Nephron progenitor cell (in vitro differentiated cells): ENCODE data around the gene CHGA.
A peak's percentile ranks its signal among the peaks of the same experiment; 100 is the strongest.

Source experiments
- DNase-seq: peaks from one replicate; pipeline ENCODE4 v3.0.0; 2021
- H3K27ac Mint-ChIP-seq: 2 replicates; pipeline ENCODE4 v1.8.0; 2021; ENCODE audit warnings: mild to moderate bottlenecking, moderate library complexity, mixed read lengths
- H3K27me3 Mint-ChIP-seq: 2 replicates; pipeline ENCODE4 v1.8.0; 2021; ENCODE audit warnings: mild to moderate bottlenecking, low read depth, mixed read lengths; ENCODE audit not compliant: poor library complexity
- H3K36me3 Mint-ChIP-seq: 2 replicates; pipeline ENCODE4 v1.8.0; 2021; ENCODE audit warnings: low read depth, mixed read lengths
- H3K4me1 Mint-ChIP-seq: 2 replicates; pipeline ENCODE4 v1.8.0; 2021; ENCODE audit warnings: mixed read lengths
- H3K4me3 Mint-ChIP-seq: 2 replicates; pipeline ENCODE4 v1.8.0; 2021; ENCODE audit warnings: mild to moderate bottlenecking, moderate library complexity, mixed read lengths
- H3K9me3 Mint-ChIP-seq: 2 replicates; pipeline ENCODE4 v1.8.0; 2021; ENCODE audit warnings: mild to moderate bottlenecking, moderate library complexity, mixed read lengths
- TF ChIP-seq, protein P1 (sequence below): fragments of 200-600 bp; sonication (generic); IDR thresholded peaks from 2 replicates; pipeline ENCODE4 v1.5.0; 2021; ENCODE audit warnings: antibody characterized with exemption

The CHGA gene

DNA sequence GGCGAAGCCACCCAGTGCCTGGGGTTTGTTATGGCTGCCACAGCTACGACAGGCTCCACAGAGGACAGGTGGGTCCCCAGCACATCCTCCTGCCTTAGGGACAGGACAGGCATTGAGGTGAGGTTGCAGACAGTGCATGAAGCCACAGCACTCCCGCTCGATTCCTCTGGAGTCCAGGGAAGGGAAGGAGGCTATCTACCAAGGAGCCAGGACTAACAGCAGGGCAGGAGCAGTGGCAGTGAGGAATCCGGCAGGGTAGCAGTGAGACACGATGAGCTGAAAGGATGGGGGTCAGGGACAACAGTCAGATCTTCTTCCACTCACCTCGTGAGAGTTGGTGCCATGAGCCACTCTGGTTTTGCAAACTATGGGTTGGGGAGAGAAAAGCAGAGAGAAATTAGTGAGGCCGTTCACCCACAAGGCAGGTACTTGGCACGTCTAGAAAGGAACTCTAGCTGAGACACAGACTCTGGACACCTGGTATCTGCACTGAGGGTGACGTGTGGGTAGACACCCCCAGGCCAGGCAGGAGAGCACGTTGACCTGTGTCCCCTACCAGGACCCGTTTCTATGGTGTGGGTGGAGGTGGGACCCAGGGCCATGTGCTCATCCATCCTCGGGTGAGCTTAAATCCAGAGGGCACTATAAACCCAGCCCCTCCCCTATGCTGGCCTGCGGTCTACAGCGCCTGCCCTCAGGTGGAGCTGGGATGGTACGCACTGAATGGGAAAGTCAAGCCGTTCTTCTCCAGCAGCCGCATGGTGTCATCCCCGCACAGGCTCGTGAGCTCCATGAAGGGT is 39.3 kb downstream of the CHGA start:
- Mint-ChIP-seq H3K4me3 (no peak overlapping the region), H3K36me3 (peaks cover 8% of the 10 kb centered on the region), H3K9me3 (peaks cover 26% of the 10 kb centered on the region), H3K4me1 (peaks cover 50% of the 10 kb centered on the region), H3K27me3 (peaks cover 11% of the 10 kb centered on the region), H3K27ac (no peak overlapping the region)
- no peak for DNase-seq
- TF ChIP-seq, protein P1, sequence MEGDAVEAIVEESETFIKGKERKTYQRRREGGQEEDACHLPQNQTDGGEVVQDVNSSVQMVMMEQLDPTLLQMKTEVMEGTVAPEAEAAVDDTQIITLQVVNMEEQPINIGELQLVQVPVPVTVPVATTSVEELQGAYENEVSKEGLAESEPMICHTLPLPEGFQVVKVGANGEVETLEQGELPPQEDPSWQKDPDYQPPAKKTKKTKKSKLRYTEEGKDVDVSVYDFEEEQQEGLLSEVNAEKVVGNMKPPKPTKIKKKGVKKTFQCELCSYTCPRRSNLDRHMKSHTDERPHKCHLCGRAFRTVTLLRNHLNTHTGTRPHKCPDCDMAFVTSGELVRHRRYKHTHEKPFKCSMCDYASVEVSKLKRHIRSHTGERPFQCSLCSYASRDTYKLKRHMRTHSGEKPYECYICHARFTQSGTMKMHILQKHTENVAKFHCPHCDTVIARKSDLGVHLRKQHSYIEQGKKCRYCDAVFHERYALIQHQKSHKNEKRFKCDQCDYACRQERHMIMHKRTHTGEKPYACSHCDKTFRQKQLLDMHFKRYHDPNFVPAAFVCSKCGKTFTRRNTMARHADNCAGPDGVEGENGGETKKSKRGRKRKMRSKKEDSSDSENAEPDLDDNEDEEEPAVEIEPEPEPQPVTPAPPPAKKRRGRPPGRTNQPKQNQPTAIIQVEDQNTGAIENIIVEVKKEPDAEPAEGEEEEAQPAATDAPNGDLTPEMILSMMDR = no peak

DNA sequence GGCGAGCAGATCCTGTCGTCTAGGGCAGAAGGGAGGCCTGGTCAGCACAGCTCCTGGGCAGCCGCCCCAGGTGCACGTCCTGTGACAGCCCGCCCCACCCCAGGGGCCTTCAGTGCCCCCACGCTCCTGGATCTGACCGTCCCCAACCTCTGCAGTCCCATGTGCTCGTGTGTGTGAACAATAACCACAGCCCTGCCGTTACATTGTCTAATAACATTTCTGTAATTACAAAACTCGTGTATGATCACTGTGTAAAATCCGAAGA is 39.8 kb downstream of the CHGA start:
- peaks cover 50% of the 10 kb centered on the region for H3K4me1 Mint-ChIP-seq
- no peak overlapping the region for H3K4me3 Mint-ChIP-seq
- no peak overlapping the region for H3K27ac Mint-ChIP-seq
- TF ChIP-seq, protein P1 = no peak
- H3K9me3 Mint-ChIP-seq = peaks cover 26% of the 10 kb centered on the region
- no peak for DNase-seq
- H3K27me3 Mint-ChIP-seq = peaks cover 11% of the 10 kb centered on the region
- H3K36me3 Mint-ChIP-seq = peaks cover 8% of the 10 kb centered on the region

DNA sequence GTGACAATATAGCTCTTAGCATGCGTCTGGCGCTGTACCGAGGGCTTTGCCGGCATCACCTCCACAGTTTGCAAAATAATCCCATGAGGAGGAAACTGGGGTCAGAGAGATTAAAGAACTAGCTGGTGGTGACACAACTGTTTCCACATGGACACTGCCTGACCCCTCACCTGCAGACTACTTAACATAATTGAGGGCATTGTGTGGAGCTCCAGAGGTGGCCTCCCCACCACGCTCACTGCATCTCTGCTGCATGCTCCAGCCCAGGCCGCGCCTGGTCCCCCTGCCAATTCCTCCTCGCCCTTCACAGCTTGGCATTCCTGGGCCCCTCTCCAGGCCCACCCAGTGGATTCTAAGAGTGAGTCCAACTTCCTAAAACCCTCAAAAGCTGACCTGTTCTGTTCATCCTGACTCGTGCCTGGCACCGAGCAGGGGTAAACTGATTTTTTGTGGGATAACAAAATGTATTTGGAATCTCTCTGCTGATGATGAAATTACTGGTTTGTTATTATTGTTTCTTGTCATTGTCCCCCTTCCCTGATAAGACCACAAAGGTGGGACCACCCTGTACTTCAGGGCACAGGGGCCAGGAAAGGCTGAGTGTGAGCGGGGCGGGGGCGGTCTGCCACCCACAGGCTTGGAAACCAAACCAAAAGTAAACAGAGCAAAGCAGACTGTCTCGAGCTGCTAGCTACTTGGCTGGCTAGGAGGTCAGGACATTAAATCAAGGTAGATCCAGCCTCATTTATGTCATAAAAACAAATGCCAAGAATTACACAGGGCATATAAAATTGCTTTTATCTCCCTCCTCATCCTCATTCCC is 40.6 kb downstream of the CHGA start:
- Mint-ChIP-seq H3K4me1 (peaks cover 47% of the 10 kb centered on the region), H3K4me3 (no peak overlapping the region), H3K27ac (peak overlapping the region; percentile 76), H3K36me3 (peaks cover 8% of the 10 kb centered on the region), H3K9me3 (peaks cover 26% of the 10 kb centered on the region), H3K27me3 (peaks cover 13% of the 10 kb centered on the region)
- DNase-seq = no peak
- TF ChIP-seq, protein P1 = no peak

DNA sequence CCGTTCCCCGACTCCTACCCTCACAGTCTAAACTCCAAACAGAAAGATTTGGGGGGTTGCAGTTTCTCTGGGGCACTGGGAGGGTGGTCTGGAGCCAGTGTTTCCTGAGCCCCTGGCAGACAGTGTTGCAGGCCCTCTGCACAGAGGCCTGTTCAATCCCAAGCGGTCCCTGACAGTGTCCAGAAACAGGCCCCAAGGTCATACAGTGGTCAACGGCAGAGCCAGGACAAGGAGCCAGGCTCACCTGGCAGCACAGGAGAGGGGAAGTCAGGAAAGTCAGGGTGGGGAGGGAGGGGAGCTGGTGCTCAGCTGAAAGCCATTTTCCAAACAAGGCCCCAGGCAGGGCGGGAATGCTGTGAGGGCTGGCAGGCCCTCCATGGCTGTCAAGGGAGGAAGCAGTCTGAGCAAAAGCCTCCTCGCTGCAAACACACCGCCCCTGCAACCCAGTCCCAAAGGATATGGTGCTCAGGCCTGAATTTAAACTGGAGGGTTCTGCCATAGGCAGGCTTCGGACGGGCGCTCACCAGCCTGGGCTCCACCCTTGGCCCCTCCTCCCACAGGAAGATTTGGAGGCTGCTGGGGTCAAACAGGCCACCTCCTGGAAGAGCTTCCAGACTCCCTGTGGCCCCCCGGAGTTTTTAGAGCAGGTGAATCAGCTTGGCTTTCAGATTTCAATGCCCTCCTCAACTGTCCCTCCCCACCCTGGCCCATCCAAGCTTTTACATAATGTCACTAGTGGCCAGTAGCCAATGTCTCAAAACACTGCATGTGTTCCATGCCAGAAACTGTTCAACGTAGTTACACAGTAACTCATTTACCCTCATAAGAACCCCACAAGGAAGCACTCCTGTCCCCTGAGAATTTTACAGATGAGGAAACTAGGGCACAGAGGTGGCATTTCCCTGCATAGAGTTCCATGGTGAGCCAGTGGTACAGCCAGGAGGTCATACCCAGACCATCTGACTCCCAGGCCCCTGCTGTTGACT is 41.5 kb downstream of the CHGA start:
- peak overlapping the region; percentile 76 for H3K27ac Mint-ChIP-seq
- H3K36me3 Mint-ChIP-seq = peaks cover 8% of the 10 kb centered on the region
- no peak overlapping the region for H3K4me3 Mint-ChIP-seq
- no peak for DNase-seq
- peaks cover 26% of the 10 kb centered on the region for H3K9me3 Mint-ChIP-seq
- TF ChIP-seq, protein P1 = no peak
- H3K27me3 Mint-ChIP-seq = peaks cover 15% of the 10 kb centered on the region
- H3K4me1 Mint-ChIP-seq = peaks cover 38% of the 10 kb centered on the region

DNA sequence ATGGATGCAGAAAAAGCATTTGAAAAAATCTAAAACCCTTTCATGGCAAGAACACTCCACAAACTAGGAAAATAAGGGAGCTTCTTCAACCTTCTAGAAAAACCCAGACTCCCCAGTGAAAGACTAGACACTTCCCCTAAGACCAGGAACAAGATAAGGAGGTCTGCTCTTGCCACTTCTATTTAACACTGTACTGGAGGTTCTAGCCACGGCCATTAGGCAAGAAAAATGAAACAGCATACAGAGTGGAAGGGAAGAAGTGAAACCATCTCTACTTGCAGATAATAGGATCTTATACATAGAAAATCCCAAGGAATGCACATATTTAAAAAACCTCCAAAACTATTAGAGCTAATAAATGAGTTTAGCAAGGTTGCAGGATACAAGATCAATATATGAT is 42.3 kb downstream of the CHGA start:
- TF ChIP-seq, protein P1 = no peak
- Mint-ChIP-seq H3K4me1 (peaks cover 38% of the 10 kb centered on the region), H3K9me3 (peaks cover 26% of the 10 kb centered on the region), H3K27me3 (peaks cover 22% of the 10 kb centered on the region), H3K36me3 (peaks cover 8% of the 10 kb centered on the region), H3K4me3 (no peak overlapping the region), H3K27ac (no peak overlapping the region)
- DNase-seq = no peak
